ENCODE data around the gene IFT27.

IFT27 gene

GRCh38 chr22:36739185-36739584 lies 36.7 kb downstream of the IFT27 start:
- Histone ChIP-seq H3K27ac (no peak overlapping the region), H3K4me3 (no peak overlapping the region)
- no peak for DNase-seq (ENCODE audit: low spot score)
- no peak for TF ChIP-seq CTCF (IDR thresholded peaks at IDR 0.05)

GRCh38 chr22:36738416-36739020 lies 37.4 kb downstream of the IFT27 start:
- TF ChIP-seq CTCF (IDR thresholded peaks at IDR 0.05): no peak
- peak; percentile 49 for DNase-seq (ENCODE audit: low spot score)
- H3K27ac ChIP-seq: no peak overlapping the region
- H3K4me3 ChIP-seq: no peak overlapping the region

GRCh38 chr22:36737776-36738175 lies 38.1 kb downstream of the IFT27 start:
- no peak for TF ChIP-seq CTCF (IDR thresholded peaks at IDR 0.05)
- DNase-seq (ENCODE audit: low spot score): peak; percentile 66
- no peak overlapping the region for H3K4me3 ChIP-seq
- H3K27ac ChIP-seq: no peak overlapping the region

- Histone ChIP-seq H3K4me3 (no peak overlapping the region), H3K27ac (no peak overlapping the region)
- DNase-seq (ENCODE audit: low spot score): peak; percentile 60
- no peak for TF ChIP-seq CTCF (IDR thresholded peaks at IDR 0.05)
These were observed 39.1 kb downstream of the IFT27 start for GRCh38 chr22:36736701-36737320.

- H3K27ac ChIP-seq: no peak overlapping the region
- peak; percentile 65 for DNase-seq (ENCODE audit: low spot score)
- no peak overlapping the region for H3K4me3 ChIP-seq
- TF ChIP-seq CTCF (IDR thresholded peaks at IDR 0.05): no peak
These were observed 41.5 kb downstream of the IFT27 start for GRCh38 chr22:36734171-36735058.

- TF ChIP-seq CTCF (IDR thresholded peaks at IDR 0.05): no peak
- H3K27ac ChIP-seq: no peak overlapping the region
These were observed 42.6 kb downstream of the IFT27 start for GRCh38 chr22:36733271-36733670.

More at GRCh38 chr22:36733271-36733670, 42.6 kb downstream of the IFT27 start:
- peak; percentile 22 for DNase-seq (ENCODE audit: low spot score)
- no peak overlapping the region for H3K4me3 ChIP-seq

All from coronary artery (tissue), 2 donors.